Liver (tissue), 9 donors: Measurements from ENCODE around the gene SERPINB12. TPM values are rescaled to one million over a fixed set of nuclear protein-coding genes. Genes with fewer than 3 reads are reported as not detected.

Source experiments
- DNase-seq: peaks from one replicate; pipeline ENCODE4 v3.0.0-alpha.2; 2017; ENCODE audit warnings: low spot score
- H3K27ac ChIP-seq, 2 donors: one replicate each; pipeline ENCODE4 v1.7.0; 2013; ENCODE audit warnings: inconsistent platforms in 2 of 2, low read length in 2 of 2, control low read depth in 1 of 2, low read depth in 1 of 2, mild to moderate bottlenecking in 1 of 2
- H3K27me3 ChIP-seq, 4 donors: one replicate each; pipeline versions ENCODE4 v1.6.1 to v1.7.0; 2013; ENCODE audit warnings: low read length in 3 of 4, inconsistent platforms in 1 of 4, mild to moderate bottlenecking in 1 of 4, moderate library complexity in 1 of 4; ENCODE audit not compliant: control insufficient read depth in 4 of 4, insufficient read depth in 4 of 4
- H3K36me3 ChIP-seq, 4 donors: one replicate each; pipeline versions ENCODE4 v1.6.1 to v1.7.0; 2013; ENCODE audit warnings: low read length in 3 of 4, mild to moderate bottlenecking in 3 of 4, low read depth in 1 of 4, moderate library complexity in 1 of 4; ENCODE audit not compliant: control insufficient read depth in 4 of 4, insufficient read depth in 3 of 4
- H3K4me1 ChIP-seq, 4 donors: one replicate each; pipeline versions ENCODE4 v1.6.1 to v1.7.0; 2013; ENCODE audit warnings: low read length in 3 of 4, mild to moderate bottlenecking in 3 of 4, moderate library complexity in 1 of 4; ENCODE audit not compliant: control insufficient read depth in 4 of 4, insufficient read depth in 4 of 4
- H3K4me3 ChIP-seq, 3 donors: one replicate each; pipeline versions ENCODE4 v1.6.1 to v1.7.0; 2013; ENCODE audit warnings: low read length in 3 of 3, control low read depth in 1 of 3, low read depth in 1 of 3, mild to moderate bottlenecking in 1 of 3
- H3K9ac ChIP-seq, 2 donors: one replicate each; pipeline ENCODE4 v1.7.0; 2013; ENCODE audit warnings: low read length in 2 of 2, mild to moderate bottlenecking in 2 of 2, moderate library complexity in 2 of 2, control low read depth in 1 of 2, low read depth in 1 of 2
- H3K9me3 ChIP-seq, 4 donors: one replicate each; pipeline versions ENCODE4 v1.6.1 to v1.7.0; 2013; ENCODE audit warnings: low read length in 3 of 4; ENCODE audit not compliant: control insufficient read depth in 4 of 4
- ATF3 ChIP-seq: IDR thresholded peaks from 2 replicates; pipeline ENCODE4 v1.6.1; 2016; ENCODE audit warnings: antibody characterized with exemption
- EGR1 ChIP-seq, 2 donors: IDR thresholded peaks; 2 replicates each; pipeline ENCODE4 v1.6.1; 2016 to 2018; ENCODE audit warnings: antibody characterized with exemption in 2 of 2, low read depth in 2 of 2
- FOXA1 ChIP-seq: IDR thresholded peaks from 2 replicates; pipeline ENCODE4 v1.6.1; 2016; ENCODE audit warnings: antibody characterized with exemption
- FOXA2 ChIP-seq: IDR thresholded peaks from 2 replicates; pipeline ENCODE4 v1.6.1; 2016; ENCODE audit warnings: antibody characterized with exemption
- HNF4A ChIP-seq, 2 donors: conservative IDR thresholded peaks; 2 replicates each; pipeline ENCODE4 v1.6.1; 2016; ENCODE audit warnings: antibody characterized with exemption in 2 of 2, mild to moderate bottlenecking in 2 of 2
- HNF4G ChIP-seq: IDR thresholded peaks from 2 replicates; pipeline ENCODE4 v1.6.1; 2016; ENCODE audit warnings: antibody characterized with exemption
- JUND ChIP-seq, 2 donors: IDR thresholded peaks; 2 replicates each; pipeline ENCODE4 v1.6.1; 2016; ENCODE audit warnings: antibody characterized with exemption in 2 of 2
- MAX ChIP-seq: IDR thresholded peaks from 2 replicates; pipeline ENCODE4 v1.6.1; 2016; ENCODE audit warnings: antibody characterized with exemption
- NR2F2 ChIP-seq: IDR thresholded peaks from 2 replicates; pipeline ENCODE4 v1.6.1; 2016; ENCODE audit warnings: antibody characterized with exemption
- RAD21 ChIP-seq, 2 donors: IDR thresholded peaks; 2 replicates each; pipeline ENCODE4 v1.6.1; 2016; ENCODE audit warnings: antibody characterized with exemption in 2 of 2, mild to moderate bottlenecking in 2 of 2
- REST ChIP-seq: IDR thresholded peaks from 2 replicates; pipeline ENCODE4 v1.6.1; 2016; ENCODE audit warnings: antibody characterized with exemption, mild to moderate bottlenecking
- RXRA ChIP-seq, 2 donors: IDR thresholded peaks; 2 replicates each; pipeline ENCODE4 v1.6.1; 2017 to 2018; ENCODE audit warnings: antibody characterized with exemption in 2 of 2, mild to moderate bottlenecking in 1 of 2
- TAF1 ChIP-seq: conservative IDR thresholded peaks from 2 replicates; pipeline ENCODE4 v1.6.1; 2016; ENCODE audit warnings: antibody characterized with exemption, mild to moderate bottlenecking
- ZBTB33 ChIP-seq: IDR thresholded peaks from 2 replicates; pipeline ENCODE4 v1.6.1; 2016; ENCODE audit warnings: antibody characterized with exemption
- WGBS: extraction: QIAGEN DNeasy Blood & Tissue Kit; methylation state at CpG from one replicate; pipeline ENCODE4 v1.1.7; 2013; 5-methylcytosine and 5-hydroxymethylcytosine counted together
- polyA plus RNA-seq, 2 donors: library from polyadenylated mRNA; stranded (reverse) in 1 of 2; unstranded in 1 of 2; fragments of 200-250 nt in 1 of 2; fragments of >200 nt in 1 of 2; fragmentation: Nextera tagmentation in 1 of 2; extraction: Ambion mirVana in 1 of 2; gene quantifications; one replicate each; pipeline versions ENCODE4 v1.2.1 to v1.2.3, GENCODE V29; 2013 to 2015
- total RNA-seq, 2 donors: library from RNA; depleted of rRNA; stranded (reverse); fragments of >200 nt; gene quantifications; one replicate each; pipeline ENCODE4 v1.2.3, GENCODE V29; 2014
- donor health status: healthy.
- donor health status: healthy.
- donor health status: healthy.
- donor health status: healthy.
- donor health status: healthy.

Gene SERPINB12
- total and polyA plus RNA-seq, 4 donors, result not detected

GRCh38 chr18:63552581-63552980, 10.4 kb downstream of the SERPINB12 start:
- no peak for DNase-seq
- Histone ChIP-seq H3K27me3 (no peaks in the 10 kb centered on the region), H3K36me3 (no peaks in the 10 kb centered on the region), H3K4me3 (no peak overlapping the region), H3K4me1 (peaks cover 0 to 2% (median 0%) of the 10 kb centered on the region in 4 donors), H3K27ac (no peak overlapping the region), H3K9me3 (no peaks in the 10 kb centered on the region), H3K9ac (no peak overlapping the region)
- TF ChIP-seq JUND (IDR thresholded peaks at IDR 0.05) (no peak), MAX (no peak), FOXA2 (no peak), TAF1 (no peak), NR2F2 (no peak), FOXA1 (no peak), HNF4G (no peak), EGR1 (IDR thresholded peaks at IDR 0.05; ENCODE audit: low read depth in 2 of 2) (no peak), RXRA (IDR thresholded peaks at IDR 0.05) (no peak), REST (no peak), HNF4A (conservative IDR thresholded peaks at IDR 0.05) (no peak), ATF3 (no peak)
- WGBS, result 85% methylated on average over 2 of the region's 2 CpGs

GRCh38 chr18:63553081-63553480, 10.9 kb downstream of the SERPINB12 start:
- Histone ChIP-seq H3K4me3 (no peak overlapping the region), H3K9me3 (no peaks in the 10 kb centered on the region), H3K4me1 (peaks cover 0 to 2% (median 0%) of the 10 kb centered on the region in 4 donors), H3K36me3 (no peaks in the 10 kb centered on the region), H3K27ac (no peak overlapping the region), H3K9ac (no peak overlapping the region), H3K27me3 (no peaks in the 10 kb centered on the region)
- TF ChIP-seq RXRA (IDR thresholded peaks at IDR 0.05) (peak in 1 of 2 donors; percentile 34), RAD21 (IDR thresholded peaks at IDR 0.05) (no peak), ZBTB33 (no peak)
- WGBS, result 48% methylated on average over 1 of the region's 1 CpG
- DNase-seq, result no peak
